GM12864 (cell line): ENCODE measurements around the gene ITPKB.
A peak's percentile ranks its signal among the peaks of the same experiment; 100 is the strongest.

ENCODE experiments used
- DNase-seq: peaks from one replicate; pipeline ENCODE4 v3.0.0-alpha.2; 2011; ENCODE audit warnings: low read depth
- H3K4me3 ChIP-seq: 2 replicates; pipeline ENCODE4 v1.5.1; 2011; ENCODE audit warnings: mild to moderate bottlenecking, low read depth, low read length, control low read depth
- CTCF ChIP-seq: IDR thresholded peaks from 2 replicates; pipeline ENCODE4 v1.5.1; 2011; ENCODE audit warnings: low read depth, mild to moderate bottlenecking, moderate library complexity, low read length, control low read depth, inconsistent platforms; ENCODE audit errors: missing control alignments

ITPKB gene

GRCh38 chr1:226679853-226680516, 59.1 kb downstream of the ITPKB start:
- TF ChIP-seq CTCF = no peak
- no peak for DNase-seq
- peak overlapping the region; percentile 34 for H3K4me3 ChIP-seq

- H3K4me3 ChIP-seq = no peak overlapping the region
- no peak for DNase-seq
- TF ChIP-seq CTCF = no peak
Measured at GRCh38 chr1:226679262-226679661, 59.8 kb downstream of the ITPKB start.

GRCh38 chr1:226678701-226679100, 60.4 kb downstream of the ITPKB start:
- no peak for TF ChIP-seq CTCF
- no peak overlapping the region for H3K4me3 ChIP-seq
- DNase-seq = no peak

GRCh38 chr1:226678251-226678650, 60.8 kb downstream of the ITPKB start:
- no peak overlapping the region for H3K4me3 ChIP-seq

GRCh38 chr1:226677027-226678020, 61.8 kb downstream of the ITPKB start:
- no peak for DNase-seq
- no peak for TF ChIP-seq CTCF
- H3K4me3 ChIP-seq = no peak overlapping the region

More at GRCh38 chr1:226678251-226678650, 60.8 kb downstream of the ITPKB start:
- no peak for DNase-seq
- TF ChIP-seq CTCF = no peak

GRCh38 chr1:226676381-226676780, 62.7 kb downstream of the ITPKB start:
- no peak for TF ChIP-seq CTCF
- DNase-seq = no peak
- H3K4me3 ChIP-seq = no peak overlapping the region
